ENCODE results near the gene MED20. TPM values are rescaled to one million over a fixed set of nuclear protein-coding genes. Genes with fewer than 3 reads are reported as not detected.

The MED20 gene
- total RNA-seq, 1 donor from 2014 or later: 18.1 TPM

GRCh38 chr6:41858703-41859102 is 62.2 kb downstream of the MED20 start:
- H3K9me3 ChIP-seq (replicated peaks): no peaks in the 10 kb centered on the region
- H3K27ac ChIP-seq (replicated peaks): no peak overlapping the region
- H3K36me3 ChIP-seq: no peaks in the 10 kb centered on the region
- TF ChIP-seq, protein P1, sequence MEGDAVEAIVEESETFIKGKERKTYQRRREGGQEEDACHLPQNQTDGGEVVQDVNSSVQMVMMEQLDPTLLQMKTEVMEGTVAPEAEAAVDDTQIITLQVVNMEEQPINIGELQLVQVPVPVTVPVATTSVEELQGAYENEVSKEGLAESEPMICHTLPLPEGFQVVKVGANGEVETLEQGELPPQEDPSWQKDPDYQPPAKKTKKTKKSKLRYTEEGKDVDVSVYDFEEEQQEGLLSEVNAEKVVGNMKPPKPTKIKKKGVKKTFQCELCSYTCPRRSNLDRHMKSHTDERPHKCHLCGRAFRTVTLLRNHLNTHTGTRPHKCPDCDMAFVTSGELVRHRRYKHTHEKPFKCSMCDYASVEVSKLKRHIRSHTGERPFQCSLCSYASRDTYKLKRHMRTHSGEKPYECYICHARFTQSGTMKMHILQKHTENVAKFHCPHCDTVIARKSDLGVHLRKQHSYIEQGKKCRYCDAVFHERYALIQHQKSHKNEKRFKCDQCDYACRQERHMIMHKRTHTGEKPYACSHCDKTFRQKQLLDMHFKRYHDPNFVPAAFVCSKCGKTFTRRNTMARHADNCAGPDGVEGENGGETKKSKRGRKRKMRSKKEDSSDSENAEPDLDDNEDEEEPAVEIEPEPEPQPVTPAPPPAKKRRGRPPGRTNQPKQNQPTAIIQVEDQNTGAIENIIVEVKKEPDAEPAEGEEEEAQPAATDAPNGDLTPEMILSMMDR (IDR thresholded peaks at IDR 0.05; ENCODE audit: borderline replicate concordance): no peak
- no peaks in the 10 kb centered on the region for H3K4me1 ChIP-seq
- intact Hi-C loops (cut with micrococcal nuclease): no loop called here
- no peak for DNase-seq
- H3K4me3 ChIP-seq: no peak overlapping the region
- no peaks in the 10 kb centered on the region for H3K27me3 ChIP-seq (ENCODE audit: low read depth)

Other genes starting within 250 kb of the MED20 start
- gene TFEB, start 185.5 kb downstream of the MED20 start, total RNA-seq: 39.9 TPM
- not detected for gene PGC, start 173.7 kb downstream of the MED20 start, total RNA-seq
- 5.3 TPM for gene FRS3, start 141.2 kb downstream of the MED20 start, total RNA-seq
- gene PRICKLE4, start 140.4 kb downstream of the MED20 start, total RNA-seq: 0.88 TPM
- gene TOMM6, start 133.4 kb downstream of the MED20 start, total RNA-seq: 177 TPM
- 0.71 TPM for gene USP49, start 25.8 kb downstream of the MED20 start, total RNA-seq
- 9.0 TPM for gene BYSL, start 360 bp upstream of the MED20 start, total RNA-seq
- 44.5 TPM for gene CCND3, start 20.7 kb upstream of the MED20 start, total RNA-seq
- gene TAF8, start 129.4 kb upstream of the MED20 start, total RNA-seq: 28.5 TPM
- 1.4 TPM for gene C6orf132, start 221.5 kb upstream of the MED20 start, total RNA-seq